Keratinocyte (primary cell): ENCODE results near the gene PCDHGA10. TPM values are rescaled to one million over a fixed set of nuclear protein-coding genes. Genes with fewer than 3 reads are reported as not detected.

Source experiments
- DNase-seq: peaks from one replicate; pipeline ENCODE4 v3.0.0-alpha.2; 2011; ENCODE audit warnings: low read depth, missing footprints, low spot score
- FAIRE-seq: peaks from 2 replicates; lab custom pipeline; 2011; peaks lifted over from hg19 to GRCh38; lab: Jason Lieb, UNC
- H2AFZ ChIP-seq: 2 replicates; pipeline ENCODE4 v1.6.0; 2012; ENCODE audit warnings: low read length, control low read depth, inconsistent platforms; ENCODE audit not compliant: control insufficient read depth
- H3K27ac ChIP-seq: 2 replicates; pipeline ENCODE4 v1.5.1; 2011; ENCODE audit warnings: low read length; ENCODE audit not compliant: control insufficient read depth, insufficient read depth
- H3K27me3 ChIP-seq: 3 replicates; pipeline ENCODE4 v1.6.0; 2011; ENCODE audit warnings: low read length; ENCODE audit not compliant: control insufficient read depth, insufficient read depth; ENCODE audit errors: extremely low read depth
- H3K36me3 ChIP-seq, 2 experiments: 2 replicates in 1 of 2; 3 replicates in 1 of 2; pipeline ENCODE4 v1.5.1; 2011; ENCODE audit warnings: low read length in 2 of 2, mild to moderate bottlenecking in 1 of 2; ENCODE audit not compliant: control insufficient read depth in 2 of 2, insufficient read depth in 2 of 2; ENCODE audit errors: extremely low read depth in 1 of 2
- H3K4me1 ChIP-seq: 3 replicates; pipeline ENCODE4 v1.5.1; 2011; ENCODE audit warnings: low read length; ENCODE audit not compliant: control insufficient read depth, insufficient read depth; ENCODE audit errors: extremely low read depth
- H3K4me2 ChIP-seq: 3 replicates; pipeline ENCODE4 v1.6.0; 2011; ENCODE audit warnings: low read depth, low read length; ENCODE audit not compliant: control insufficient read depth, insufficient read depth; ENCODE audit errors: extremely low read depth
- H3K4me3 ChIP-seq, 3 experiments: fragments of 200-600 bp in 1 of 3; sonication (generic) in 1 of 3; 2 replicates in 2 of 3; 3 replicates in 1 of 3; pipeline ENCODE4 v1.5.1; 2011 to 2016; ENCODE audit warnings: low read length in 3 of 3, mild to moderate bottlenecking in 3 of 3, control low read depth in 2 of 3, inconsistent platforms in 1 of 3, low read depth in 1 of 3, mixed read lengths in 1 of 3, mixed run types in 1 of 3, moderate library complexity in 1 of 3; ENCODE audit not compliant: control insufficient read depth in 2 of 3, insufficient read depth in 2 of 3; ENCODE audit errors: extremely low read depth in 1 of 3
- H3K79me2 ChIP-seq: 2 replicates; pipeline ENCODE4 v1.6.0; 2012; ENCODE audit warnings: low read length; ENCODE audit not compliant: control insufficient read depth, insufficient read depth
- H3K9ac ChIP-seq: 3 replicates; pipeline ENCODE4 v1.6.0; 2011; ENCODE audit warnings: low read length; ENCODE audit not compliant: control insufficient read depth, insufficient read depth; ENCODE audit errors: extremely low read depth
- H3K9me1 ChIP-seq: 3 replicates; pipeline ENCODE4 v1.6.0; 2011; ENCODE audit warnings: low read length; ENCODE audit not compliant: control insufficient read depth, insufficient read depth; ENCODE audit errors: extremely low read depth
- H3K9me3 ChIP-seq: 2 replicates; pipeline ENCODE4 v1.5.1; 2012; ENCODE audit warnings: low read depth, low read length; ENCODE audit not compliant: control insufficient read depth
- H4K20me1 ChIP-seq: 3 replicates; pipeline ENCODE4 v1.6.0; 2011; ENCODE audit warnings: low read length; ENCODE audit not compliant: control insufficient read depth, insufficient read depth; ENCODE audit errors: extremely low read depth
- CTCF ChIP-seq, 3 experiments: IDR thresholded peaks in 1 of 3; conservative IDR thresholded peaks in 1 of 3; optimal IDR thresholded peaks in 1 of 3; 2 replicates in 2 of 3; 3 replicates in 1 of 3; pipeline versions ENCODE3 to v1.5.1; 2011; ENCODE audit warnings: low read length in 3 of 3, mild to moderate bottlenecking in 3 of 3, moderate library complexity in 2 of 3, control low read depth in 1 of 3, inconsistent platforms in 1 of 3; ENCODE audit not compliant: insufficient read depth in 2 of 3; ENCODE audit errors: extremely low read depth in 1 of 3
- EZH2 ChIP-seq: IDR thresholded peaks from one replicate; pipeline ENCODE4 v1.6.1; 2012; ENCODE audit warnings: inconsistent platforms, mild to moderate bottlenecking, low read length, moderate library complexity
- dilution Hi-C: fragments of 300-500 bp; cut with MboI; formaldehyde crosslinking; loops from one replicate; pipeline ENCODE4 v1.7.0; 2020; ENCODE audit warnings: low sequenced_read_pairs; ENCODE audit not compliant: extremely low pct_ligation_motif_present
- polyA plus RNA-seq, 5 experiments: library from polyadenylated mRNA; depleted of rRNA in 3 of 5; stranded (reverse) in 3 of 5; stranded (forward) in 1 of 5; unstranded in 1 of 5; fragments of >200 nt; gene quantifications; 1 replicate in 1 of 5; 2 replicates in 3 of 5; 3 replicates in 1 of 5; pipeline versions ENCODE4 v1.2.1 to v1.2.3, GENCODE V29; 2011 to 2012; ENCODE audit warnings: missing spikeins in 2 of 5, low read depth in 1 of 5, low replicate concordance in 1 of 5

PCDHGA10 gene
- polyA plus RNA-seq, 1 donor (not counting 4 experiments of a cell fraction or from before 2014, with no cell fraction given), result 1.3 TPM

- no peak for DNase-seq
- Histone ChIP-seq H3K27me3 (peaks cover 38% of the 10 kb centered on the region), H3K4me3 (no peak overlapping the region)
These were observed 10.0 kb downstream of the PCDHGA10 start for GRCh38 chr5:141422742-141423291.

GRCh38 chr5:141427783-141428426, 15.1 kb downstream of the PCDHGA10 start:
- H4K20me1 ChIP-seq, result no peaks in the 10 kb centered on the region
- no peak overlapping the region for H3K4me3 ChIP-seq
- TF ChIP-seq CTCF (optimal IDR thresholded peaks at IDR 0.05 in 1 of 3, IDR thresholded peaks at IDR 0.05 in 1 of 3, conservative IDR thresholded peaks at IDR 0.05 in 1 of 3; ENCODE audit: extremely low read depth in 1 of 3, insufficient read depth in 2 of 3, low read length in 3 of 3), result no peak
- TF ChIP-seq EZH2, result no peak
- no peak overlapping the region for H3K27ac ChIP-seq
- no peak overlapping the region for H2AFZ ChIP-seq
- no peaks in the 10 kb centered on the region for H3K4me1 ChIP-seq
- no peaks in the 10 kb centered on the region for H3K9me1 ChIP-seq
- dilution Hi-C loops, result no loop called here
- no peak overlapping the region for H3K9ac ChIP-seq
- H3K27me3 ChIP-seq, result peaks cover 22% of the 10 kb centered on the region
- no peaks in the 10 kb centered on the region for H3K36me3 ChIP-seq
- no peak overlapping the region for H3K4me2 ChIP-seq
- FAIRE-seq (no peak), DNase-seq (no peak)
- no peaks in the 10 kb centered on the region for H3K79me2 ChIP-seq
- H3K9me3 ChIP-seq, result peaks cover 31% of the 10 kb centered on the region

More at GRCh38 chr5:141422742-141423291, 10.0 kb downstream of the PCDHGA10 start:
- Histone ChIP-seq H3K4me1 (no peaks in the 10 kb centered on the region), H2AFZ (no peak overlapping the region), H4K20me1 (no peaks in the 10 kb centered on the region), H3K27ac (no peak overlapping the region), H3K9me3 (peaks cover 34% of the 10 kb centered on the region), H3K36me3 (no peaks in the 10 kb centered on the region), H3K4me2 (no peak overlapping the region), H3K79me2 (no peaks in the 10 kb centered on the region), H3K9ac (no peak overlapping the region), H3K9me1 (no peaks in the 10 kb centered on the region)
- no peak for FAIRE-seq
- dilution Hi-C loops, result no loop called here
- no peak for TF ChIP-seq CTCF (optimal IDR thresholded peaks at IDR 0.05 in 1 of 3, IDR thresholded peaks at IDR 0.05 in 1 of 3, conservative IDR thresholded peaks at IDR 0.05 in 1 of 3; ENCODE audit: extremely low read depth in 1 of 3, insufficient read depth in 2 of 3, low read length in 3 of 3)
- TF ChIP-seq EZH2, result no peak
